Renal cortical epithelial cell (primary cell): ENCODE measurements around the gene GET4. TPM values are rescaled to one million over a fixed set of nuclear protein-coding genes. Genes with fewer than 3 reads are reported as not detected.

Experiments
- DNase-seq: peaks from one replicate; pipeline ENCODE4 v3.0.0-alpha.2; 2011; ENCODE audit warnings: low read depth
- total RNA-seq: library from RNA; depleted of rRNA; stranded (reverse); fragments of >200 nt; gene quantifications from 2 replicates; pipeline ENCODE4 v1.2.3, GENCODE V29; 2014

Gene GET4, protein sequence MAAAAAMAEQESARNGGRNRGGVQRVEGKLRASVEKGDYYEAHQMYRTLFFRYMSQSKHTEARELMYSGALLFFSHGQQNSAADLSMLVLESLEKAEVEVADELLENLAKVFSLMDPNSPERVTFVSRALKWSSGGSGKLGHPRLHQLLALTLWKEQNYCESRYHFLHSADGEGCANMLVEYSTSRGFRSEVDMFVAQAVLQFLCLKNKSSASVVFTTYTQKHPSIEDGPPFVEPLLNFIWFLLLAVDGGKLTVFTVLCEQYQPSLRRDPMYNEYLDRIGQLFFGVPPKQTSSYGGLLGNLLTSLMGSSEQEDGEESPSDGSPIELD
- total RNA-seq = 30.7 and 36.5 TPM in 2 replicates

DNA sequence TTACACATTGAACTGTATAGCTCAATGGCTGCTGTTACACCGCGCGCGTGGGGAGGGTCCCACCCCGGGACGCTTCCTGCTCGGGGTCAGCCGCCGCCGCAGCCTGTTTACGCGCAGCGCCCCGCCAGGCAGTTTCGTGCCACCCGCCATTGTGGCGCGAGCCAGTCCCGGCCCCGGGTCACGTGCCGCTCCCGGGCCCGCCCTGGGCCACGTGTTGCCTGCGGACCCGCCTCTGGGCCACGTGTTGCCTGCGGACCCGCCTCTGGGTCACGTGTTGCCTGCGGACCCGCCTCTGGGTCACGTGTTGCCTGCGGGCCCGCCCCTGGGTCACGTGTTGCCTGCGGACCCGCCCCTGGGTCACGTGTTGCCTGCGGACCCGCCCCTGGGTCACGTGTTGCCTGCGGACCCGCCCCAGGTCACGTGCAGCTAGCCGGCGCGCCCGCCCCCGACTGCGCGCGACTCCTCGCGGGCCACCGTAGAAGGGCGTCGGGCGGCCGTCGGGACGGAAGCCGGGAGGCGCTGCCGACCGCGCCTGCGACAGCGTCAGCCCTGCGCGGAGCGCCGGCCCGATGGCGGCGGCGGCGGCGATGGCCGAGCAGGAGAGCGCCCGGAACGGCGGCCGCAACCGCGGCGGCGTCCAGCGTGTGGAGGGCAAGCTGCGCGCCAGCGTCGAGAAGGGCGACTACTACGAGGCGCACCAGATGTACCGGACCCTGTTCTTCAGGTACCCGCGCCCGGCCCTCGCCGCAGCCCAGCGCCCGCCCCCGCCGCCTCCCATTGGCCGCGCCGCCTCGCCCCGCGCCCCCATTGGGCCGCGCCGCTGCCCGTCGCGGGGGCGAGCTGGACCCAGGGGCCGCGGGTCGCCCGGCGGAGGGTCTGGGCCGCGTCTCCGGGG lies at the start of gene GET4:
Gene GET4, plus strand, starts transcription at position 478 of the 895 bp plus-strand sequence. Its CDS starts 92 bp downstream, at position 570.
- DNase-seq = peak; percentile 76

DNA sequence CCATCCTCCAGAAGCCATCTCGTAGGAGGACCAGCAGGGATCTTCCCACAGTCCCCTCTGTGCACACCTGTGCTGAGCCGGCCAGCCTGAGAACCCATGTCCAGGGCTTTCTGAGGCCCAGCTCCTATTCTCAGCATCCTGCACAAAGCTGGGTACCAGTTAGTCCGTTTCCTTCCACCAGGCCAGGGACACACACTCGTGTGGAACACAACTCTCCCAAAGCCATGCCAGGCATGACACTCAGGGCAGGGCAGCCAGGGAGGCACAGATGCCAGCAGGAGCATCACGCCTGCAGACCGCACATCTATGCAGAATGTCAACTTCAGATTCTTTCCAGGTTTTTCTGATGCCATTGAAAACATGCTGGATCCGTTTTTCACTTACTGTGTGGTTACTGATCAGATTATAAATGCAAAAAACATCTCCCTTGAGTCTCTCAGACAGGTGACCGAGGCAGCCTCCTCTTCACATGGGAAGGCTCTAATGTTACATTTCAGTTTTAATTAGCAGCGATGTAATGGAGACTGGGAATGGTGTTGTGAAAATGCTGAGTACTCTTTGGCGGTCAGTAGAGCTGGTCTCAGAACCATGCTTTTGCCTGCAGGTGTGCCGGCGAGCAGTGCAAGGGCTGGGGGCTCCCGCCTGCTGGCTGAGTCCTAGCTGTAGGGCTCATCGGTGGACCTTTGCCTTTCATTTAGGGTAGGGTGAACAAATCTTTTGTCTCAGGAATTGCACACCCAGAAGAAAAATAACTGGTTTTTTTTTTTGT lies 47.4 kb upstream of the GET4 start:
- no peak for DNase-seq

DNA sequence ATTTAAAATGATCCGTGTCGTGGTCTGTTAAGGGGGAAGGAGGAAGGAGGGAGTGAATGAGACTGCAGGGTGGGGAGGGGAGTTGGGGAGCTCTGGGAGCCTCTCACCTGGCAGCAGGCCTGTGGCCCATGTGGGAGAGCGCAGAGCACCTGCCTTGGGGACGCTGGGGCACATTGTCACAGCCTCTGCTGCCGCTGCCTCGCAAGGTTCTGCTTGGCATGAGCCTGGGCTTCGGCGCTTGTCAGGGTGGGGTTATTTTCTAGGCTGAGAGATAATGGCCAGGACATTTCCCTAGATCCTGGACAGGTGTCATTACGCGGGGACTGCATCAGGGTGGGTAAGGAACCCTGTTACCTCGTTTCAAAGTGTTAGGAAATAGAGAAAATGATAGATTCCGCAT lies 46.3 kb upstream of the GET4 start:
- DNase-seq = no peak

DNA sequence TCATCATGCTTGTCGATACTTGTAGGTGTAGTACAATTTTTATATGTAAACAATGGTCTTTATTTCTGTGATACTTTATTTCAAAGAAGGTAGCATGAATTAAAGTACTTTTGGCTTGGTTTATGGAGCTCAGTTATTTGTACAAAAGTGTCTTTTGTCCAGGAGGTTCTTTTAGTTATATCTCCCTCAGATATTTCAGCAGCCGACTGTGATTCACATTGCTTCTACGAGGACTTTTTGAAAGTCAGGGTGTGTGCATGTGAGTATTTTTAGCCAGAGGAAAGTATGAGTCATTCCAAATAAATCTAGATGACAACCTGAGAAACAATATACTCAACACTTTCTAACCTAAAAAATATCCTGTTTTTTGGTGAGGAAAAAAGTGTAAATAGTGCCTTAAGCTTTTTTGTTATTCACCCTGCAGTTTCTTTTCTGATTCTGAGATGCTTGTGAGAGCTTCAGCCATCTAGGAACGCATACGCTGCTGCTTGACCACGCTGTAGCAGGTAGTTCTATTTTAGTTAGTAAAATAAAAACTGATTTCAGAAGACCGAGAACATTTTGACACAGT lies 44.7 kb upstream of the GET4 start:
- peak; percentile 98 for DNase-seq

DNA sequence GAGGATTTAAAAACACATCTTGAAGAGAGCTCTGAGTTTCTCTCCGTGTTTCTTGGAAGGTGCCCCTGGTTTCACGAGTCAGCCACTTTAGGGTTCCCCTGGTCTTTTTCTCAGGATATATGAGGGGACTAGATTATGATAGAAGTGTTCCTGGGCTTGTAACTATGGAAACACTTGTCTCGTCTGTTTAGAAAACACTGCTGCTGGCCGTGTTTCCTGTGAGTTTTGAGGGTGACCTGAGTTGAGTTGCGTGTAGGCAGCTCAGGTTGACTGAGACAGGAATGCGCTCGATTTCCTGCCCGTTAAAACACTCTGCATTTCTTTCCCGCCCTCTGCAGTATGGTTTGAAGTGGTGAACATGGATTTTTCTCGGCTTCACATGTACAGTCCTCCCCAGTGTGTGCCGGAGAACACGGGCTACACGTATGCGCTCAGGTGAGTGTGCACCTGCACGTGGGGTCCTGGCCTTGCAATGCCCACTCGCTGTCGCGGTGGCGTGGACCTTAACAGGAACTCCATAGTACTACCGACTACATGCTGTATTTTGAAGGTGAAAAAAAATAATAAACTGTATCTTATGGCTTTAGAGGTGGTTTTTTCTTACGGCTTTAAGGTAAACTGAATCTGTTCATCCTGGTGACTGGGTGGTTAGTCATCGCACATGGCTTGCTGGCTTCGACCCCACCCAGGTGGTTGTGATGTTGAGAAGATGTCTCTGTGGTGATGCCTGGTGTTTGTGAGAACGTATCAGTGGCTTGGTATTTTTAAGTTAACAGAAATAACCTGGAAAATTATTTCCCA lies 44.0 kb upstream of the GET4 start, which contains the start of gene SUN1:
Gene SUN1, plus strand, starts transcription at position 310 of the 801 bp plus-strand sequence. Its CDS starts 49 bp downstream, at position 359.
- DNase-seq = peak; percentile 86

DNA sequence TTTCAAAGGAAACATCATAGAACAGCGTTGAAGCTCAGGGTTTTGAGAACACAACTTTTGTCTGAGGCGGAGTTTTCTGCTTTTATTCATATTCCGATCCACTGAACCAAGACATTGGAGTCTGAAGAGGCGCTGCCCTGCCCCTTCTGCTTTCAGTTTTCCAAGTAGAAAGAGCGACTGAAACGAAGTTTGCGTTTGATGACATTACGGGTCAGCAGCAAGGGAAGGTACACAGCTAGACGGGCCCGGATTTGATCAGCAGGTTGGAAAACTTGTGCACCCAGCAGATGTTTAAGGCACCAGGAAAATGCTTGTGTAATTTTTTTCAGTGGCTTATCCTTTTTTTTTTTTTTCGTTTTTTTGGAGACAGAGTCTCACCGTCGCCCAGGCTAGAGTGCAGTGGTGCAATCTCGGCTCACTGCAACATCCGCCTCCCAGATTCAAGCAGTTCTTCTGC lies 43.4 kb upstream of the GET4 start:
- no peak for DNase-seq

- peak; percentile 56 for DNase-seq
Measured at GRCh38 chr7:833601-834258, 42.6 kb upstream of the GET4 start.

DNA sequence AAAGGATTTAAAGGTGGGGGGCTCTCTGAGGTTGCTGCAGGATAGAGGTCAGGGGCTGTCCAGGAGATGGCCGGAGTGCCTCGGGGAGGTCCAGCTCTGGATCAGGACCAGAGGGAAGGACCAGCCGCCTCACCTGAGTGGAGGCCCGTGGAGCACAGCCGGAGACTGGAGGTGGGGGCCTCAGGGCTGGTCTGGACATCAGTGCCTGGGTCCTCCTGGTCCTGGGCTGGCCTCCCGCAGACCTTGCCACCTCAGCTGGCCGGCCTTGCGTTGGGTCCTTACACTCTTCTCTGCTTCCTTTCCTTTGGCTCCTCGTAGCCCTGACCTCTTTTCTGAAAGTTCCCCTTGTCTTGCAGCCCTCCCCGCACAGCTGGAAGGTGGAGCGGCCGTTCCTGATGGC lies 42.1 kb upstream of the GET4 start:
- DNase-seq = no peak

DNA sequence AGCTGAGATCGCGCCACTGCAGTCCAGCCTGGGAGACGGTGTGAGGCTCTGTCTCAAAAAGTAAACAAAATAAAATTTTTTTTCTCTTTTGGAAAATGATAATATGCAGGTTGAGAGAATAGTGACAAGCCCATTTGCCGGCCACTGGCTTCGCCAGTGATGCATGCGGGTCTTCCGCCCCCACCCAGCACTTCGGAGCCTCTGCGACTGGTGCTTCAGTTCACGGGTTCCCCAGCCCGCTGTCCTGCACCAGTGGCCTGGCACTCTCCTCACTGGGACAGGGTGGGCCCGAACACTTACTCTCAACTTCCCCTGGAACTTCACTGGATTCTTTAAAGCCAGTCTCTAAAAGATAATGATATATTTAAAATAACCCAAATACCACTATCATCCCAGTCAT lies 41.3 kb upstream of the GET4 start:
- DNase-seq = no peak

DNA sequence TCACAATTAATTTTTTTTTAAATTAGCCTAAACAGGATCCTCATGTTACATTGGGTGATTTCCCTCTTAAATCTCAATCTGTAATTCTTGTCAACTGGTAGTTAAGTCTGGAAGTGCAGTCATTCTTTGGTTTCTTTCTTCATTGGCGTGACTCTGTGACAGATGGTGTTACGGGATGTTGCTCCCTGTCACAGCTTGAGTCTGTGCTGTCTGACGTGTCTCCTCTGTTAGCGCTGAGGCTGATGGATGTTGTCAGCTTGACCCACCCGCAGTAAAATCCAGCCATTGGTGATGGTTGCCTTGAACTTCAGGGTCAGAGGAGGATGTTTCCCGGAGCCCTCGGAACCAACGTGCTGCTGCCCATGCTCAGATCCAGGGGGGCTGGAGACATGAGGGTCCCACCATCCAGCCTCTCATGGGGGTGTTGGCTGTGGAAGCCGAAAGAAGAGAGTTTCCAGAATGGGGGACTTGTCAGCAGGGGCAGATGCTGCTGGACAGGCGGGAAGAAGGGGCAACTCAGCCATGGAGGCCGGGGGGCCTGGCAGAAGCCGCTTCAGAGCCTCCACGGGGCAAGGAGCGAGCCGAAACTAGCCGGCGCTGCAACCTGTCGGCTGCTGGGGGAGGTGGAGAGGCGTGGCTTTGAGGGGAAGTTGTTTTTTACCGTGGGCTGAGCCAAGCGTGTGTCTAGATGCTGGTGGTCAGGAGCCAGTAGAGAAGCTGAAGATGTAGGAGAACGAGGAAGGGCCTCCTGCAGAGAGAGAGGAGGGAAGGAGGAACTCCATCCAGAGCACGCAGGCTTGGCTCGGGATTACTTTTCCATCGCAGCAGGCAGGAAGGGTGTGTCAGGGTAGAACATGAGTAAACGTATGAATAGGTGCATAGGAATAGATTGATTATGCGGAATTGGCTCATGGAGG lies 40.6 kb upstream of the GET4 start:
- DNase-seq = peak; percentile 50

- DNase-seq = peak; percentile 46
Measured at GRCh38 chr7:836429-836828, 39.9 kb upstream of the GET4 start.

DNA sequence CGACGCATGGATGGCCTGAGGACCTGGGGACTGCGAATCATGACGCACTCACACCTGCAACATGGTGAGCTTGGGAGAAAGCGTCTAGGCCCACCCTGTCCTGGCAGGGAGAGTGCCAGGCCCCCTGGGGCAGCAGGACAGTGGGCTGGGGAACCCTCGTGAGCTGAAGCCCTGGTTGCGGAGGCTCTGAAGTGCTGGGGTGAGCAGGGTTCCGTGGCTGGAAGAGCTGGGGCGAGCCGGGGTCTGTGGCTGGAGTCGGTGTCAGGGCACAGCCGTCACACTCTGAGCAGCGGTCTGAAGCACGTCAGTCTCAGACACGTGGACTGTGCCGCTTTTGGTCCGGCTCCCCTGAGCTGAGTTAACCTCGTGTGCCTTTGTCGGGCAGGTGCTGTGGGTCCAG lies 39.4 kb upstream of the GET4 start:
- no peak for DNase-seq

GRCh38 chr7:840001-840600 lies 36.3 kb upstream of the GET4 start:
- DNase-seq = no peak

DNA sequence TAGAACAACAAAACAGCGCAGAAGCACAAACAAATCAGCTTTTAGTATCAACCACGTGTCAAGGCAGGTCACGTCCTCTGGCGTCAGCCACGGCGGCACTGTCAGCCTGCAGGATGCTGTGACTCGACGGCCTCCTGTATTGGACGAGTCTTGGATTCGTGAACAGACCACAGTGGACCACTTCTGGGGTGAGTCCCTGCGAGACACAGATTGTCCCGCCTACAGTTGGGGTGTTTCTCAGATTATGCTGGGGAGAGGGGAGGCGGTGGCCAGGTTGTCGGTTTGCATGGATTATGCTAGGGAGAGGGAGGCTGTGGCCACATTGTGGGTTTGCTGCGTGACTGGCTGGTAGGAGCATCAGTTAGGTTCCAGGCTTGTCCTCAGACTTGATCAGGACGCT lies 34.4 kb upstream of the GET4 start:
- DNase-seq = no peak

DNA sequence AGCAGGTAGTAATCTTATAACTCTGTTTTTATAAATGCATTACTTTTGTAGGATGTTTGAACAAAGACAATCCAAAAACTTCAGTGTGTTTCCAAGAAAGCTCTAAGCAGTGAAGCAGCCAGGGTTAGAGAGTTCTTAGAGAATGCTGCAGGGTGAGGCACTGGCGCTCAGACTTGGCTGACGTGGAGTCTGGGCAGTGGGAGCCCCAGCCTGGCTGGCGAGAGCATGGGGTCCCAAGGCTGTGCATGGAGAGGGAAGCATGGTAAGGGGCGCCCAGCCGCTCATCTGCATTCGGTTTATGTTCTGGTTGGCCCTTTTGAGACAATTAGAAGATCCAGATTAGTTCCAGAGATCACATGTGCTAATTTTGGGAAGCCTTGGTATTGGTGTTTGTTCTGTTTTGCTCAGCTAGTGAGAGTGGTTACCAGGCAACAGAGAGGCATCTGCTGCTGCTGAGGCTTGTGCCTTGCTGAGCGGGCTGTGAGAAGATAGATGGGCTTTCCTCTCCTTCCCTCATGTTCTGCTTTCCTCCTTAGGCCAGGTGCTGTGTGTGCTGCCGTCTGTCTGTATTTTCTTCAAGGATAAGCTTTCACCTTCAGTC lies 33.8 kb upstream of the GET4 start:
- no peak for DNase-seq

GRCh38 chr7:843230-843629 lies 33.1 kb upstream of the GET4 start:
- no peak for DNase-seq

GRCh38 chr7:844043-844442 lies 32.3 kb upstream of the GET4 start:
- DNase-seq = no peak

DNA sequence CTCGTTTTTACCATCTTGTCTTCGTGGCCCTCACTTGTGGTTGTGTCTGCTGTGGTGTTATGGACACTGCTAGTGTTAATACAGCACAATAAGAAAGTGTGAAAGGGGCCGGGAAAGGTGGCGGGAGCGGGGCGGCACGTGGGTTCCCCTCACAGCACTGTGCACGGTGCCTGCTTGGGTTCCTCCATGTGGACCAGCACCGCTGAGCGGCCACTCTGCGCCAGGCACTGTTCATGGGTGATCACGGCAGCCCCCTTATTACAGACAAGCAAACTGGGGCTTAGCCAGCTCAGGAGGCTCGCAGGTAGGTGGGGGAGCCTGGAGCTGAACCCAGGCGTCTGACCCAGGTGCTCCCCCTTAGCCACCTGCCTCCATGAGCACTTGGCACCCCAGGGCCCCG lies 31.8 kb upstream of the GET4 start:
- no peak for DNase-seq
